Measurements from ENCODE around the gene IL19. TPM values are rescaled to one million over a fixed set of nuclear protein-coding genes. Genes with fewer than 3 reads are reported as not detected.

The IL19 gene
- total and polyA plus RNA-seq, 9 of the 15 experiments (the other 6 are each of a cell fraction or from before 2014, with no cell fraction given) = not detected

- TF ChIP-seq THRA (IDR thresholded peaks at IDR 0.05) = no peak
- TF ChIP-seq ZNF830 (CRISPR knock-in tag; IDR thresholded peaks at IDR 0.05) = no peak
- TF ChIP-seq MTA3 (IDR thresholded peaks at IDR 0.05; ENCODE audit: borderline replicate concordance) = no peak
- no peak for TF ChIP-seq ELF4 (CRISPR knock-in tag; IDR thresholded peaks at IDR 0.05)
- no peak for TF ChIP-seq RAD51 (IDR thresholded peaks at IDR 0.05; ENCODE audit: borderline replicate concordance, low read depth)
- no peak for TF ChIP-seq CHD4 (IDR thresholded peaks at IDR 0.05; ENCODE audit: insufficient read depth, insufficient replicate concordance, low read depth, low read length, poor library complexity, severe bottlenecking)
- no peak for TF ChIP-seq NONO (IDR thresholded peaks at IDR 0.05; ENCODE audit: low read depth in 2 of 2, low read length in 1 of 2)
- TF ChIP-seq SMAD2 (IDR thresholded peaks at IDR 0.05; ENCODE audit: low read depth, low read length) = no peak
- no peak for TF ChIP-seq HMG20B (CRISPR knock-in tag; IDR thresholded peaks at IDR 0.05)
Measured at GRCh38 chr1:206883876-206884275, 113.3 kb downstream of the IL19 start (continued).

DNA sequence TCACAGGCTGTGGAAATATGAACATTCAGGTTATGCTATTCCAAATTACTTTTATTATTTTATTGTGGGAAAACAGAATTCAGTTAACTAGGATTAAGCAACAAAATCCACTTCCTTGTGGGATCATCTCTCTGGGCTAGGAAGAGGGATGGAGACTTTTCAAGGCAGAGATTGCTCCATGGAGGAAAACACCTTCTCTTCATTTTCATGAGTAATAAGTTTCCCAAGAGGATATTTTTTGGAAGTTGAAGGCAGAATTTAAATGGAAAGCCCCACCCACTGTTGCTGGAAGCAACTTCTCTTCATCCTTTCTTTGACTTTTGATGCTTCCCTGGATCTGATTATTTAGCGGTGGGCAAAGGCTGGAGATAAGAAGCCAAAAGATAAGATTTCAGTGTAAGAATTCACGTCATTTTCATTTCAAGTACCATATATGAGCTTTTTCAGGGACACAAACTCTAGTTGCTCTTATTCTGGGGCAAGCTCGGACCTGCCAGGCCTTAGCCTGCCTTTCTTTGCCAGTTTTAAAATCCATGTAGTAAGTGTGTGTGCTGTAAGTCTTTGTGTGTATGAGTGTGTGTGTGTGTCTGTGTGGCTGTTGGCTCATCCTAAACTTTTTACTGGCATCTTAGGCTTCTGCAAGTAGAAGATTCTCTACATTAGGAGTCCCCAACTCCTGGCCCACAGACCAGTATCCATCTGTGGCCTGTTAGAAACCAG, 114.9 kb downstream of the IL19 start:
- H3K9ac ChIP-seq (ENCODE audit: insufficient read depth in 1 of 2, low read depth in 2 of 2, low read length in 2 of 2) = no peak overlapping the region
- POLR2A ChIA-PET = interaction anchor here (1.0 to 1.2 kb wide), 3 partner anchors 9 to 60 kb away, joined by 3 to 4 read pairs (median 3); partner anchors contain the start of gene PIGR
- no peak overlapping the region for H3K4me3 ChIP-seq
- CTCF ChIA-PET (ENCODE audit: low intra/inter-chr PET ratio) = no interaction called here
- in situ Hi-C loops (cut with MboI) = no loop called here
- H4K20me1 ChIP-seq (replicated peaks; ENCODE audit: control insufficient read depth, insufficient read depth, low read length) = no peaks in the 10 kb centered on the region
- peaks cover 18 to 21% of the 10 kb centered on the region in 2 experiments; a peak in 4 of 5 replicates for H3K27me3 ChIP-seq (ENCODE audit: control insufficient read depth in 2 of 2, insufficient read depth in 2 of 2, low read length in 2 of 2)
- H3K27ac ChIP-seq (ENCODE audit: extremely low read depth, low read depth, low read length) = no peak overlapping the region
- ATAC-seq (no peak), DNase-seq (ENCODE audit: extremely low read depth in 1 of 4, low spot score in 3 of 4) (no peak), FAIRE-seq (no peak)
- no peak for TF ChIP-seq CCAR2 (IDR thresholded peaks at IDR 0.05; ENCODE audit: low read depth, low read length)
- TF ChIP-seq MEF2A (IDR thresholded peaks at IDR 0.05; ENCODE audit: control insufficient read depth, low read depth, low read length) = no peak
- no peak for TF ChIP-seq RNF219 (CRISPR knock-in tag; IDR thresholded peaks at IDR 0.05)
- no peak for TF ChIP-seq SP1 (CRISPR knock-in tag; IDR thresholded peaks at IDR 0.05)
- no peak for TF ChIP-seq POLR2A (conservative IDR thresholded peaks at IDR 0.05)
- TF ChIP-seq HMGXB4 (CRISPR knock-in tag; IDR thresholded peaks at IDR 0.05) = no peak
- no peak for TF ChIP-seq HNRNPLL (IDR thresholded peaks at IDR 0.05; ENCODE audit: low read depth, low read length, poor library complexity, severe bottlenecking)
- H3K36me3 ChIP-seq (ENCODE audit: control insufficient read depth, insufficient read depth, low read length) = no peaks in the 10 kb centered on the region
- no peaks in the 10 kb centered on the region for H3K9me1 ChIP-seq (ENCODE audit: control insufficient read depth, insufficient read depth, low read length)
- H2AFZ ChIP-seq (ENCODE audit: low read depth, low read length) = no peak overlapping the region
- no peak overlapping the region for H3K4me2 ChIP-seq (ENCODE audit: insufficient read depth, low read length)
- intact Hi-C loops (cut with micrococcal nuclease) = no loop called here
- no peaks in the 10 kb centered on the region for H3K9me3 ChIP-seq (replicated peaks; ENCODE audit: control insufficient read depth, insufficient read depth, low read depth, low read length)
- no TSS peak for BruUV-seq (replicated peaks)
- 0% methylated on average over 3 of the region's 3 CpGs for WGBS (ENCODE audit: insufficient coverage, low coverage, missing lambda C conversion rate)
- H3K4me1 ChIP-seq (replicated peaks in 1 of 2; ENCODE audit: control insufficient read depth in 2 of 2, insufficient read depth in 2 of 2, low read length in 2 of 2) = peaks cover 0 to 6% of the 10 kb centered on the region in 2 experiments; a peak in 4 of 5 replicates
- no peaks in the 10 kb centered on the region for H3K79me2 ChIP-seq (ENCODE audit: control insufficient read depth, insufficient read depth, low read length)

Measured in K562 (cell line).